DND-41 (cell line): ENCODE data around the gene KRT71.

Experiments used
- ATAC-seq: fragments of 200-7000 bp; cut with Tn5 transposase; 3 replicates; pipeline ENCODE4 v1.9.1; 2021; ENCODE audit warnings: low read depth; ENCODE audit not compliant: insufficient read depth
- DNase-seq: peaks from one replicate; pipeline ENCODE4 v3.0.0-alpha.2; 2020
- H2AFZ ChIP-seq: 2 replicates; pipeline ENCODE4 v1.6.0; 2012; ENCODE audit warnings: low read depth, low read length
- H3K27ac ChIP-seq: 2 replicates; pipeline ENCODE4 v1.5.1; 2012; ENCODE audit warnings: low read length, inconsistent platforms
- H3K27me3 ChIP-seq: fragments of 200-600 bp; sonication (generic); 2 replicates; pipeline ENCODE4 v1.6.0; 2012; ENCODE audit warnings: low read length, mild to moderate bottlenecking, inconsistent platforms; ENCODE audit not compliant: insufficient read depth, poor library complexity
- H3K36me3 ChIP-seq: 2 replicates; pipeline ENCODE4 v1.5.1; 2012; ENCODE audit warnings: low read length, inconsistent platforms; ENCODE audit not compliant: insufficient read depth
- H3K4me1 ChIP-seq: 2 replicates; pipeline ENCODE4 v1.5.1; 2012; ENCODE audit warnings: mild to moderate bottlenecking, low read length; ENCODE audit not compliant: insufficient read depth
- H3K4me2 ChIP-seq: 2 replicates; pipeline ENCODE4 v1.6.0; 2012; ENCODE audit warnings: mild to moderate bottlenecking, moderate library complexity, low read length, inconsistent platforms; ENCODE audit not compliant: insufficient read depth
- H3K4me3 ChIP-seq, 2 experiments: fragments of 200-600 bp in 1 of 2; shearing (Covaris generic) in 1 of 2; 2 replicates each; pipeline ENCODE4 v1.5.1; 2012 to 2016; ENCODE audit warnings: inconsistent platforms in 2 of 2, low read length in 2 of 2, mild to moderate bottlenecking in 2 of 2, low read depth in 1 of 2, moderate library complexity in 1 of 2
- H3K79me2 ChIP-seq: 2 replicates; pipeline ENCODE4 v1.6.0; 2012; ENCODE audit warnings: low read length, inconsistent platforms; ENCODE audit not compliant: insufficient read depth
- H3K9ac ChIP-seq: 2 replicates; pipeline ENCODE4 v1.6.0; 2012; ENCODE audit warnings: low read depth, mild to moderate bottlenecking, inconsistent platforms, low read length, moderate library complexity
- H3K9me3 ChIP-seq: 2 replicates; pipeline ENCODE4 v1.5.1; 2012; ENCODE audit warnings: low read length, moderate library complexity, mild to moderate bottlenecking, inconsistent platforms; ENCODE audit not compliant: insufficient read depth, severe bottlenecking
- H4K20me1 ChIP-seq: 2 replicates; pipeline ENCODE4 v1.6.0; 2012; ENCODE audit warnings: low read length; ENCODE audit not compliant: insufficient read depth
- CTCF ChIP-seq: IDR thresholded peaks from 2 replicates; pipeline ENCODE4 v1.5.1; 2012; ENCODE audit warnings: borderline replicate concordance, low read length, moderate library complexity, mild to moderate bottlenecking; ENCODE audit not compliant: poor library complexity, severe bottlenecking; ENCODE audit errors: extremely low read depth
- EZH2 ChIP-seq: IDR thresholded peaks from 3 replicates; pipeline ENCODE4 v1.6.1; 2012; ENCODE audit warnings: borderline replicate concordance, low read depth, mild to moderate bottlenecking, moderate library complexity, low read length, inconsistent platforms; ENCODE audit not compliant: severe bottlenecking

The KRT71 gene

GRCh38 chr12:52499806-52500560, 53.0 kb downstream of the KRT71 start:
- no peaks in the 10 kb centered on the region for H3K9me3 ChIP-seq
- H3K9ac ChIP-seq: no peak overlapping the region
- no peaks in the 10 kb centered on the region for H3K79me2 ChIP-seq
- TF ChIP-seq EZH2 (no peak), CTCF (no peak)
- peaks cover 11% of the 10 kb centered on the region for H3K27me3 ChIP-seq
- no peak overlapping the region for H2AFZ ChIP-seq
- no peak overlapping the region for H3K4me3 ChIP-seq
- no peaks in the 10 kb centered on the region for H4K20me1 ChIP-seq
- H3K4me2 ChIP-seq: no peak overlapping the region
- no peaks in the 10 kb centered on the region for H3K36me3 ChIP-seq
- ATAC-seq: no peak
- H3K4me1 ChIP-seq: no peaks in the 10 kb centered on the region
- DNase-seq: no peak
- no peak overlapping the region for H3K27ac ChIP-seq

DNA sequence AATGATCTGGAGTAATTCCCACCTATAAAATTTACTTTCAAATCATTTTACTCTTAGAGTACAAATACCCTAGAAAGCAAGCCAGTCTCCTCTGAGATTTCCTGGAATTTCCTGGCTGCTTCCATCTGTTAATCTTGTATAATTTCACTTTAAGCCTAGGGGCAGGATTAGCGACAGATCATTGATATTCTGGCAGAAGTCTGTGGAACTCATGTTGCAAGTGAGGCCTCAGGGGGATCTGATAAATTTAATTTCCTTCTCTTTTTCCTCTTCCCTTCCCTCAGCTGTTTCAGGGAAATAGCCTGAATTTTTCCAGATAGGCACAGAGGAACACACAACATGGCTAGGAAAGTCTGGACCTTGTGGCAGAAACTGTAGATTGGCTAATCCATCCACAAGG, 54.0 kb downstream of the KRT71 start:
- Histone ChIP-seq H3K9ac (no peak overlapping the region), H3K36me3 (no peaks in the 10 kb centered on the region), H3K4me3 (no peak overlapping the region), H3K79me2 (no peaks in the 10 kb centered on the region), H3K4me2 (no peak overlapping the region), H3K27me3 (peaks cover 15% of the 10 kb centered on the region), H3K9me3 (no peaks in the 10 kb centered on the region), H4K20me1 (no peaks in the 10 kb centered on the region), H3K27ac (no peak overlapping the region), H3K4me1 (no peaks in the 10 kb centered on the region), H2AFZ (no peak overlapping the region)
- no peak for ATAC-seq
- no peak for TF ChIP-seq EZH2
- no peak for TF ChIP-seq CTCF
- DNase-seq: no peak

GRCh38 chr12:52497975-52498374, 55.0 kb downstream of the KRT71 start:
- Histone ChIP-seq H3K4me2 (no peak overlapping the region), H3K9me3 (no peaks in the 10 kb centered on the region), H3K4me1 (no peaks in the 10 kb centered on the region), H3K27me3 (peaks cover 18% of the 10 kb centered on the region), H2AFZ (no peak overlapping the region), H3K36me3 (no peaks in the 10 kb centered on the region), H3K79me2 (no peaks in the 10 kb centered on the region), H4K20me1 (no peaks in the 10 kb centered on the region), H3K27ac (no peak overlapping the region), H3K9ac (no peak overlapping the region), H3K4me3 (no peak overlapping the region)
- no peak for TF ChIP-seq EZH2
- no peak for TF ChIP-seq CTCF
- DNase-seq (no peak), ATAC-seq (no peak)
